ENCODE data around the gene ITGA8. TPM values are rescaled to one million over a fixed set of nuclear protein-coding genes. Genes with fewer than 3 reads are reported as not detected.
"Not testable (repeated sequence)": the region's sequence is repeated elsewhere in the genome, so short reads cannot be mapped to it uniquely, and the experiment has no call there.

ITGA8 gene
- polyA plus RNA-seq, 3 donors = not detected

DNA sequence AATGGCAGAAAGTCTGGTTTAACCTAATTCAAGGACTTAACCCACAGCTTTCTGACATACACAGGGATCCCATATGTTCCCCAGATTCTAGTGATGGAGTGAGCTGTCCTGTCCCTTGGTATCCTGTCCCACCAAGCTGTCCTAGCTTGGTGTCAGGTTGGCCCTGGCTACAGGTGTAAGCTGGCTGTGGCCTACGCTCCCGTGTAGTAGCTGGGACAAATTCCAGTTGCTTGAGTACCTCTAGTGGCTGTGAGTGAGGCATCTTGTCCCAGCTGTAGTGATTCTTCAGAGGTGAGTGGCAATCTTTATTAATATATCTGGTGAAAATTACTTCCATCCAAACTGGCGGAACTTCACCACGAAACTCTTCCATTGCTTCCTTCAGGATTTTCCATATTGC lies 243.4 kb downstream of the ITGA8 start:
- no peak overlapping the region for H3K4me3 ChIP-seq (replicated peaks in 1 of 3; ENCODE audit: low read depth in 2 of 3, low read length in 3 of 3)
- H3K27ac Mint-ChIP-seq = no peak overlapping the region
- H3K27ac ChIP-seq (ENCODE audit: low read depth in 1 of 2, low read length in 2 of 2) = no peak overlapping the region
- no peaks in the 10 kb centered on the region for H3K4me1 Mint-ChIP-seq
- TF ChIP-seq, protein P1, sequence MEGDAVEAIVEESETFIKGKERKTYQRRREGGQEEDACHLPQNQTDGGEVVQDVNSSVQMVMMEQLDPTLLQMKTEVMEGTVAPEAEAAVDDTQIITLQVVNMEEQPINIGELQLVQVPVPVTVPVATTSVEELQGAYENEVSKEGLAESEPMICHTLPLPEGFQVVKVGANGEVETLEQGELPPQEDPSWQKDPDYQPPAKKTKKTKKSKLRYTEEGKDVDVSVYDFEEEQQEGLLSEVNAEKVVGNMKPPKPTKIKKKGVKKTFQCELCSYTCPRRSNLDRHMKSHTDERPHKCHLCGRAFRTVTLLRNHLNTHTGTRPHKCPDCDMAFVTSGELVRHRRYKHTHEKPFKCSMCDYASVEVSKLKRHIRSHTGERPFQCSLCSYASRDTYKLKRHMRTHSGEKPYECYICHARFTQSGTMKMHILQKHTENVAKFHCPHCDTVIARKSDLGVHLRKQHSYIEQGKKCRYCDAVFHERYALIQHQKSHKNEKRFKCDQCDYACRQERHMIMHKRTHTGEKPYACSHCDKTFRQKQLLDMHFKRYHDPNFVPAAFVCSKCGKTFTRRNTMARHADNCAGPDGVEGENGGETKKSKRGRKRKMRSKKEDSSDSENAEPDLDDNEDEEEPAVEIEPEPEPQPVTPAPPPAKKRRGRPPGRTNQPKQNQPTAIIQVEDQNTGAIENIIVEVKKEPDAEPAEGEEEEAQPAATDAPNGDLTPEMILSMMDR (IDR thresholded peaks at IDR 0.05) = no peak
- H3K9me3 ChIP-seq (replicated peaks in 1 of 2; ENCODE audit: control insufficient read depth in 1 of 2, insufficient read depth in 1 of 2, low read length in 2 of 2) = no peaks in the 10 kb centered on the region
- H3K36me3 ChIP-seq (replicated peaks in 1 of 2; ENCODE audit: control insufficient read depth in 1 of 2, insufficient read depth in 2 of 2, low read length in 2 of 2) = no peaks in the 10 kb centered on the region
- no peaks in the 10 kb centered on the region for H3K27me3 ChIP-seq (ENCODE audit: control insufficient read depth in 2 of 2, insufficient read depth in 2 of 2, low read length in 2 of 2)
- no peak overlapping the region for H3K4me2 ChIP-seq (replicated peaks; ENCODE audit: extremely low read depth, low read length, poor library complexity, severe bottlenecking)
- peaks cover 3 to 11% (median 7%) of the 10 kb centered on the region in 3 donors for H3K27me3 Mint-ChIP-seq (ENCODE audit: low read depth in 3 of 3)
- no peaks in the 10 kb centered on the region for H3K79me2 ChIP-seq (ENCODE audit: insufficient read depth, low read length)
- no peaks in the 10 kb centered on the region for H4K20me1 ChIP-seq (ENCODE audit: insufficient read depth, low read length)
- no peak overlapping the region for H2AFZ ChIP-seq (ENCODE audit: insufficient read depth, low read depth, low read length, poor library complexity, severe bottlenecking)
- WGBS (ENCODE audit: insufficient coverage) = 100% methylated on average over 1 of the region's 4 CpGs
- peaks cover 0 to 9% (median 2%) of the 10 kb centered on the region in 7 donors for H3K9me3 Mint-ChIP-seq
- no peaks in the 10 kb centered on the region for H3K36me3 Mint-ChIP-seq
- H3K4me1 ChIP-seq (ENCODE audit: control insufficient read depth in 1 of 2, insufficient read depth in 2 of 2, low read length in 2 of 2) = no peaks in the 10 kb centered on the region
- no peak overlapping the region for H3K4me3 Mint-ChIP-seq
- no peak for DNase-seq
- intact Hi-C loops (cut with micrococcal nuclease) = no loop called here
- H3K9ac ChIP-seq (ENCODE audit: insufficient read depth, low read length, poor library complexity, severe bottlenecking) = no peak overlapping the region

DNA sequence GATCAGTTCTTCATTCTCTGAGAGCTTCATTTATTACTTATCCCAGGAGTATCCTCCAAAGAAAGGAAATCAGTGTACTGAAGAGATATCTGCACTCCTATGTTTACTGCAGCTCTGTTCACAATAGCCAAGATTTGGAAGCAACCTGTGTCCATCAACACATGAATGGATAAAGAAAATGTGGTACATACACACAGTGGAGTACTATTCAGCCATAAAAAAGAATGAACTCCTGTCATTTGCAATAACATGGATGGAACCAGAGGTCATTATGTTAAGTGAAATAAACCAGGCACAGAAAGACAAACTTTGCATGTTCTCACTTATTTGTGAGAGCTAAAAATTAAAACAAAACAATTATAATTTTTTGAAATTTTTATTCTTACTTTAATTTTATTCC lies 244.3 kb downstream of the ITGA8 start:
- H3K27ac ChIP-seq (ENCODE audit: low read depth in 1 of 2, low read length in 2 of 2); H4K20me1 ChIP-seq (ENCODE audit: insufficient read depth, low read length); H3K27me3 ChIP-seq (ENCODE audit: control insufficient read depth in 2 of 2, insufficient read depth in 2 of 2, low read length in 2 of 2); intact Hi-C loops (cut with micrococcal nuclease); H3K27ac Mint-ChIP-seq; H3K9ac ChIP-seq (ENCODE audit: insufficient read depth, low read length, poor library complexity, severe bottlenecking); H3K36me3 Mint-ChIP-seq; H3K79me2 ChIP-seq (ENCODE audit: insufficient read depth, low read length); H3K9me3 ChIP-seq (replicated peaks in 1 of 2; ENCODE audit: control insufficient read depth in 1 of 2, insufficient read depth in 1 of 2, low read length in 2 of 2); H3K4me1 Mint-ChIP-seq; DNase-seq; H3K4me2 ChIP-seq (replicated peaks; ENCODE audit: extremely low read depth, low read length, poor library complexity, severe bottlenecking); H3K36me3 ChIP-seq (replicated peaks in 1 of 2; ENCODE audit: control insufficient read depth in 1 of 2, insufficient read depth in 2 of 2, low read length in 2 of 2); H3K9me3 Mint-ChIP-seq; H3K4me3 ChIP-seq (replicated peaks in 1 of 3; ENCODE audit: low read depth in 2 of 3, low read length in 3 of 3); H3K4me1 ChIP-seq (ENCODE audit: control insufficient read depth in 1 of 2, insufficient read depth in 2 of 2, low read length in 2 of 2); H2AFZ ChIP-seq (ENCODE audit: insufficient read depth, low read depth, low read length, poor library complexity, severe bottlenecking); H3K4me3 Mint-ChIP-seq: not testable (repeated sequence)
- peaks cover 2 to 11% (median 7%) of the 10 kb centered on the region in 3 donors for H3K27me3 Mint-ChIP-seq (ENCODE audit: low read depth in 3 of 3)
